HCT116 (cell line): Measurements from ENCODE around the gene DOCK1.

Experiments used
- POLR2A ChIP-seq: IDR thresholded peaks from 2 replicates; pipeline ENCODE4 v1.7.0; 2011; ENCODE audit warnings: borderline replicate concordance; ENCODE audit not compliant: insufficient read depth, insufficient read length; ENCODE audit errors: extremely low read depth
- TF ChIP-seq, protein P1 (sequence below), 3 experiments: fragments of 200-600 bp in 1 of 3; sonication (generic) in 1 of 3; IDR thresholded peaks in 2 of 3; conservative IDR thresholded peaks in 1 of 3; 2 replicates each; pipeline ENCODE4 v1.5.1; 2012 to 2017; ENCODE audit warnings: low read depth in 2 of 3, low read length in 2 of 3, antibody characterized with exemption in 1 of 3, borderline replicate concordance in 1 of 3, control low read depth in 1 of 3, mild to moderate bottlenecking in 1 of 3, mixed read lengths in 1 of 3, mixed run types in 1 of 3, moderate library complexity in 1 of 3; ENCODE audit not compliant: insufficient read depth in 1 of 3

- no peak for TF ChIP-seq POLR2A
- TF ChIP-seq, protein P1, sequence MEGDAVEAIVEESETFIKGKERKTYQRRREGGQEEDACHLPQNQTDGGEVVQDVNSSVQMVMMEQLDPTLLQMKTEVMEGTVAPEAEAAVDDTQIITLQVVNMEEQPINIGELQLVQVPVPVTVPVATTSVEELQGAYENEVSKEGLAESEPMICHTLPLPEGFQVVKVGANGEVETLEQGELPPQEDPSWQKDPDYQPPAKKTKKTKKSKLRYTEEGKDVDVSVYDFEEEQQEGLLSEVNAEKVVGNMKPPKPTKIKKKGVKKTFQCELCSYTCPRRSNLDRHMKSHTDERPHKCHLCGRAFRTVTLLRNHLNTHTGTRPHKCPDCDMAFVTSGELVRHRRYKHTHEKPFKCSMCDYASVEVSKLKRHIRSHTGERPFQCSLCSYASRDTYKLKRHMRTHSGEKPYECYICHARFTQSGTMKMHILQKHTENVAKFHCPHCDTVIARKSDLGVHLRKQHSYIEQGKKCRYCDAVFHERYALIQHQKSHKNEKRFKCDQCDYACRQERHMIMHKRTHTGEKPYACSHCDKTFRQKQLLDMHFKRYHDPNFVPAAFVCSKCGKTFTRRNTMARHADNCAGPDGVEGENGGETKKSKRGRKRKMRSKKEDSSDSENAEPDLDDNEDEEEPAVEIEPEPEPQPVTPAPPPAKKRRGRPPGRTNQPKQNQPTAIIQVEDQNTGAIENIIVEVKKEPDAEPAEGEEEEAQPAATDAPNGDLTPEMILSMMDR (IDR thresholded peaks at IDR 0.05 in 2 of 3, conservative IDR thresholded peaks at IDR 0.05 in 1 of 3; ENCODE audit: borderline replicate concordance in 1 of 3, insufficient read depth in 1 of 3, low read depth in 2 of 3, low read length in 2 of 3): no peak
Observed at GRCh38 chr10:127227027-127227426, 321.8 kb downstream of the DOCK1 start.
